HepG2 (cell line): ENCODE results near the gene BABAM1. TPM values are rescaled to one million over a fixed set of nuclear protein-coding genes. Genes with fewer than 3 reads are reported as not detected.
A peak's percentile ranks its signal among the peaks of the same experiment; 100 is the strongest.

Experiments
- JDP2 ChIP-seq: sonication (generic); formaldehyde crosslinking; IDR thresholded peaks from 2 replicates; pipeline ENCODE4 v1.8.1; 2022; ENCODE audit warnings: missing genetic modification reagents, borderline replicate concordance
- MAX ChIP-seq: IDR thresholded peaks from 2 replicates; pipeline ENCODE4 v1.6.1; 2012; ENCODE audit warnings: inconsistent platforms
- MNT ChIP-seq: fragments of 450-650 bp; IDR thresholded peaks from 2 replicates; pipeline ENCODE4 v1.6.1; 2016
- PAF1 ChIP-seq: IDR thresholded peaks from 2 replicates; pipeline ENCODE4 v1.6.1; 2016; ENCODE audit warnings: missing genetic modification reagents, missing compliant biosample characterization
- PATZ1 ChIP-seq: sonication (generic); formaldehyde crosslinking; IDR thresholded peaks from 2 replicates; pipeline ENCODE4 v1.4.0; 2020; ENCODE audit warnings: missing genetic modification reagents
- POLR2A ChIP-seq, 2 experiments: IDR thresholded peaks; 2 replicates each; pipeline ENCODE4 v1.6.1; 2011; ENCODE audit warnings: low read depth in 2 of 2, low read length in 2 of 2, mild to moderate bottlenecking in 1 of 2, moderate library complexity in 1 of 2; ENCODE audit not compliant: insufficient read depth in 1 of 2
- POLR2AphosphoS5 ChIP-seq: IDR thresholded peaks from 2 replicates; pipeline ENCODE4 v1.6.1; 2012; ENCODE audit warnings: low read depth, low read length
- YY1 ChIP-seq: IDR thresholded peaks from 2 replicates; pipeline ENCODE4 v1.6.1; 2011; ENCODE audit warnings: low read length, low read depth, moderate library complexity, mild to moderate bottlenecking; ENCODE audit not compliant: insufficient read depth, insufficient replicate concordance
- ZBTB14 ChIP-seq: sonication (generic); formaldehyde crosslinking; IDR thresholded peaks from 2 replicates; pipeline ENCODE4 v1.4.0; 2020; ENCODE audit warnings: missing genetic modification reagents
- ZNF407 ChIP-seq: sonication (generic); formaldehyde crosslinking; IDR thresholded peaks from one replicate; pipeline ENCODE4 v1.5.1; 2020; ENCODE audit warnings: mild to moderate bottlenecking, missing genetic modification reagents; ENCODE audit errors: not compliant biosample characterization
- ZNF574 ChIP-seq: sonication (generic); formaldehyde crosslinking; IDR thresholded peaks from 2 replicates; pipeline ENCODE4 v1.4.0; 2020; ENCODE audit warnings: missing genetic modification reagents
- polyA plus RNA-seq, 8 experiments: library from polyadenylated mRNA; depleted of rRNA in 3 of 8; stranded (reverse) in 7 of 8; unstranded in 1 of 8; fragments of >200 nt; fragmentation: Illumina TruSeq in 4 of 8; extraction: Trizol in 4 of 8; gene quantifications; 2 replicates each; pipeline versions ENCODE4 v1.2.1 to v1.2.3, GENCODE V29; 2011 to 2016; ENCODE audit warnings: low read depth in 4 of 8, missing spikeins in 1 of 8, mixed read lengths in 1 of 8; ENCODE audit not compliant: insufficient read depth in 1 of 8
- total RNA-seq, 5 experiments: library from RNA; depleted of rRNA; stranded (reverse); fragments of >200 nt; fragmentation: Illumina TruSeq; extraction: Trizol; gene quantifications; 2 replicates each; pipeline ENCODE4 v1.2.3, GENCODE V29; 2016; ENCODE audit warnings: low read depth in 1 of 5

Gene BABAM1
- total and polyA plus RNA-seq, 2 of the 13 experiments (the other 11 are each of a cell fraction or from before 2014, with no cell fraction given), result 70.0 to 82.0 TPM

GRCh38 chr19:17245535-17245984, 21.7 kb upstream of the BABAM1 start, which contains the start of gene NR2F6 (continued):
- TF ChIP-seq ZNF407 (CRISPR knock-in tag) (no peak), YY1 (peak; percentile 41), MAX (peak; percentile 16; the same call in 1 of the 2 replicates), POLR2AphosphoS5 (0 out of 2 replicates have a peak, but pooled peaks have one; percentile 25), ZBTB14 (peak; percentile 41; the same call in 1 of the 2 replicates), POLR2A (IDR thresholded peaks at IDR 0.05; ENCODE audit: insufficient read depth in 1 of 2, low read depth in 2 of 2, low read length in 2 of 2) (peak in 1 of 2 experiments; percentile 73; a peak in 3 of 4 replicates), ZNF574 (no peak), PAF1 (no peak), MNT (no peak), JDP2 (no peak), PATZ1 (CRISPR knock-in tag) (0 out of 2 replicates have a peak, but pooled peaks have one; percentile 6)
